GM23338 (cell line): Measurements from ENCODE around the gene PLBD2. TPM values are rescaled to one million over a fixed set of nuclear protein-coding genes. Genes with fewer than 3 reads are reported as not detected.

Source experiments
- ATAC-seq: fragments of 200-7000 bp; cut with Tn5 transposase; 3 replicates; pipeline ENCODE4 v1.9.1; 2020
- DNase-seq: peaks from one replicate; pipeline ENCODE4 v3.0.0-alpha.2; 2015; ENCODE audit warnings: low spot score
- H2AFZ ChIP-seq: fragments of 200-600 bp; sonication (generic); 2 replicates; pipeline ENCODE4 v1.8.0; 2016; ENCODE audit warnings: antibody characterized with exemption, mild to moderate bottlenecking, moderate library complexity
- H3F3A ChIP-seq: fragments of 200-600 bp; sonication (generic); replicated peaks from 2 replicates; pipeline ENCODE4 v1.8.0; 2017; ENCODE audit warnings: antibody characterized with exemption, mixed run types, low read depth
- H3K27ac ChIP-seq: fragments of 200-600 bp; sonication (generic); 2 replicates; pipeline ENCODE4 v1.6.1; 2016; ENCODE audit warnings: low read depth
- H3K27me3 ChIP-seq: fragments of 200-600 bp; sonication (generic); 2 replicates; pipeline ENCODE4 v1.8.0; 2016; ENCODE audit warnings: mild to moderate bottlenecking, mixed run types, moderate library complexity; ENCODE audit not compliant: insufficient read depth
- H3K36me3 ChIP-seq: fragments of 200-600 bp; sonication (generic); 2 replicates; pipeline ENCODE4 v1.8.0; 2016; ENCODE audit warnings: mild to moderate bottlenecking; ENCODE audit not compliant: insufficient read depth
- H3K4me1 ChIP-seq: fragments of 200-600 bp; sonication (generic); 2 replicates; pipeline ENCODE4 v1.8.0; 2016; ENCODE audit warnings: mild to moderate bottlenecking, moderate library complexity; ENCODE audit not compliant: insufficient read depth
- H3K4me2 ChIP-seq: fragments of 200-600 bp; sonication (generic); 2 replicates; pipeline ENCODE4 v1.7.1; 2017; ENCODE audit warnings: mixed run types
- H3K4me3 ChIP-seq: fragments of 200-600 bp; sonication (generic); 2 replicates; pipeline ENCODE4 v1.6.1; 2016; ENCODE audit warnings: mixed run types
- H3K79me2 ChIP-seq: fragments of 200-600 bp; sonication (generic); replicated peaks from 2 replicates; pipeline ENCODE4 v1.8.0; 2017; ENCODE audit warnings: mild to moderate bottlenecking; ENCODE audit not compliant: insufficient read depth
- H3K9me2 ChIP-seq: fragments of 200-600 bp; sonication (generic); 2 replicates; pipeline ENCODE4 v1.8.0; 2017; ENCODE audit not compliant: insufficient read depth
- H4K20me1 ChIP-seq: fragments of 200-600 bp; sonication (generic); replicated peaks from 2 replicates; pipeline ENCODE4 v1.8.0; 2017; ENCODE audit warnings: mild to moderate bottlenecking; ENCODE audit not compliant: insufficient read depth
- H3K27ac Mint-ChIP-seq: 2 replicates; pipeline ENCODE4 v1.8.0; 2020; ENCODE audit warnings: inconsistent platforms, mild to moderate bottlenecking, moderate library complexity, mixed read lengths
- H3K27me3 Mint-ChIP-seq: 3 replicates; pipeline ENCODE4 v1.8.0; 2022; ENCODE audit warnings: low read depth, mild to moderate bottlenecking, moderate library complexity, mixed read lengths, inconsistent platforms; ENCODE audit not compliant: insufficient read depth, poor library complexity
- H3K36me3 Mint-ChIP-seq: 3 replicates; pipeline ENCODE4 v1.8.0; 2021; ENCODE audit warnings: low read depth, mild to moderate bottlenecking, inconsistent platforms, moderate library complexity, mixed read lengths
- H3K4me1 Mint-ChIP-seq: 3 replicates; pipeline ENCODE4 v1.8.0; 2020; ENCODE audit warnings: mild to moderate bottlenecking, inconsistent platforms, mixed read lengths
- H3K4me3 Mint-ChIP-seq: 3 replicates; pipeline ENCODE4 v1.8.0; 2021; ENCODE audit warnings: moderate library complexity, mild to moderate bottlenecking, inconsistent platforms, mixed read lengths
- H3K9me3 Mint-ChIP-seq: 3 replicates; pipeline ENCODE4 v1.8.0; 2020; ENCODE audit warnings: moderate library complexity, mild to moderate bottlenecking, inconsistent platforms, mixed read lengths
- JUNB ChIP-seq: IDR thresholded peaks from one replicate; pipeline ENCODE4 v1.6.1; 2016; ENCODE audit warnings: antibody characterized with exemption; ENCODE audit not compliant: unreplicated experiment
- POLR2AphosphoS5 ChIP-seq: IDR thresholded peaks from 2 replicates; pipeline ENCODE4 v1.6.1; 2016; ENCODE audit warnings: antibody characterized with exemption, low read depth
- ZNF114 ChIP-seq: fragments of 250-450 bp; sonication (Bioruptor Pico); IDR thresholded peaks from 2 replicates; pipeline ENCODE4 v1.5.0; 2020; ENCODE audit warnings: mild to moderate bottlenecking, moderate library complexity
- polyA plus RNA-seq: library from polyadenylated mRNA; unstranded; fragments of >200 nt; fragmentation: Nextera tagmentation; extraction: Ambion mirVana; gene quantifications from 2 replicates; pipeline ENCODE4 v1.2.1, GENCODE V29; 2016
- total RNA-seq: library from RNA; depleted of rRNA; stranded (reverse); fragments of >200 nt; shearing (Covaris generic); gene quantifications from 2 replicates; pipeline ENCODE4 v1.2.3, GENCODE V29; 2014
- TF ChIP-seq, protein P1 (sequence below): fragments of 250-450 bp; sonication (Bioruptor Pico); IDR thresholded peaks from 2 replicates; pipeline ENCODE4 v1.5.0; 2020; ENCODE audit warnings: mild to moderate bottlenecking, moderate library complexity

PLBD2 gene
- total and polyA plus RNA-seq, 2 experiments from 2014 or later, result 10.2 to 37.1 TPM

DNA sequence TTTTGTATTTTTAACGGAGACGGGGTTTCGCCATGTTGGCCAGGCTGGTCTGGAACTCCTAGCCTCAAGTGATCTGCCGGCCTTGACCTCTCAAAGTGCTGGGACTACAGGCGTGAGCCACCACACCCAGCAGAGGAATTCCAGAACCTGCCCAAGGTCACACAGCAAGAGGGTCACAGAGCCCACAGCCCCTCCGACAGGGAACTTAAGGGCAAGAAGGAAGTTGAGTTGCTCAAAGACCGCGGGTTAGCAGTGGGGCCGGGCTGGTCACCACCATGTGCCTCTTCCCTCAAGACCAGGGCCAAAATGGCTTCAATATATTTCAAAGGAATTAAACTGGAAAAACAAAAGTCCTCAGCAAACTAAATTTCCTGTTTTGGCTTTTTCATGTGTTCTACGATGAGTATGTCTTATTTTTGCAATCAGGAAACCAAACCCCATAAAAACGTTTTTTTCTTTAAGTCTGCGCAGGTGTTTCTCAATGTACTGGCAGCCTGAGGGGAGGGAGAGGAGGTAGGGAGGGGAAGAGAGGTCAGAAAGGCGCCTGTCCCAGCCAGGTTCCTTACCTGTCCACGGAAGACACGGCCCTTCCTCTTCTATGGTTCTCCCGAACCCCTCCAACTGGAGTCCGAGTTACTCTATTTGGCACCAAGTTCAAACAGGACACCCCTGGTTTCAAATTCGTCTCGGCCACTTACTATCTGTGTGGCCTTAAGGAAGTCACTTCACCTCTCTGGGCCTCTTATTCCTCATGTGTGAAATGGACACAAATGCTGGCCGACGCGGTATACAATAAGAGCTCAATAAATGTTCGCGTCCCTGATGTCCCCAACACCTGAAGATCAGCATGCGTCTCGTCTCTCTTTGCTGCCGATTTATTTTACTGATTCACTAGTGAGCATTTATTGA, 24.3 kb upstream of the PLBD2 start (continued):
- TF ChIP-seq, protein P1, sequence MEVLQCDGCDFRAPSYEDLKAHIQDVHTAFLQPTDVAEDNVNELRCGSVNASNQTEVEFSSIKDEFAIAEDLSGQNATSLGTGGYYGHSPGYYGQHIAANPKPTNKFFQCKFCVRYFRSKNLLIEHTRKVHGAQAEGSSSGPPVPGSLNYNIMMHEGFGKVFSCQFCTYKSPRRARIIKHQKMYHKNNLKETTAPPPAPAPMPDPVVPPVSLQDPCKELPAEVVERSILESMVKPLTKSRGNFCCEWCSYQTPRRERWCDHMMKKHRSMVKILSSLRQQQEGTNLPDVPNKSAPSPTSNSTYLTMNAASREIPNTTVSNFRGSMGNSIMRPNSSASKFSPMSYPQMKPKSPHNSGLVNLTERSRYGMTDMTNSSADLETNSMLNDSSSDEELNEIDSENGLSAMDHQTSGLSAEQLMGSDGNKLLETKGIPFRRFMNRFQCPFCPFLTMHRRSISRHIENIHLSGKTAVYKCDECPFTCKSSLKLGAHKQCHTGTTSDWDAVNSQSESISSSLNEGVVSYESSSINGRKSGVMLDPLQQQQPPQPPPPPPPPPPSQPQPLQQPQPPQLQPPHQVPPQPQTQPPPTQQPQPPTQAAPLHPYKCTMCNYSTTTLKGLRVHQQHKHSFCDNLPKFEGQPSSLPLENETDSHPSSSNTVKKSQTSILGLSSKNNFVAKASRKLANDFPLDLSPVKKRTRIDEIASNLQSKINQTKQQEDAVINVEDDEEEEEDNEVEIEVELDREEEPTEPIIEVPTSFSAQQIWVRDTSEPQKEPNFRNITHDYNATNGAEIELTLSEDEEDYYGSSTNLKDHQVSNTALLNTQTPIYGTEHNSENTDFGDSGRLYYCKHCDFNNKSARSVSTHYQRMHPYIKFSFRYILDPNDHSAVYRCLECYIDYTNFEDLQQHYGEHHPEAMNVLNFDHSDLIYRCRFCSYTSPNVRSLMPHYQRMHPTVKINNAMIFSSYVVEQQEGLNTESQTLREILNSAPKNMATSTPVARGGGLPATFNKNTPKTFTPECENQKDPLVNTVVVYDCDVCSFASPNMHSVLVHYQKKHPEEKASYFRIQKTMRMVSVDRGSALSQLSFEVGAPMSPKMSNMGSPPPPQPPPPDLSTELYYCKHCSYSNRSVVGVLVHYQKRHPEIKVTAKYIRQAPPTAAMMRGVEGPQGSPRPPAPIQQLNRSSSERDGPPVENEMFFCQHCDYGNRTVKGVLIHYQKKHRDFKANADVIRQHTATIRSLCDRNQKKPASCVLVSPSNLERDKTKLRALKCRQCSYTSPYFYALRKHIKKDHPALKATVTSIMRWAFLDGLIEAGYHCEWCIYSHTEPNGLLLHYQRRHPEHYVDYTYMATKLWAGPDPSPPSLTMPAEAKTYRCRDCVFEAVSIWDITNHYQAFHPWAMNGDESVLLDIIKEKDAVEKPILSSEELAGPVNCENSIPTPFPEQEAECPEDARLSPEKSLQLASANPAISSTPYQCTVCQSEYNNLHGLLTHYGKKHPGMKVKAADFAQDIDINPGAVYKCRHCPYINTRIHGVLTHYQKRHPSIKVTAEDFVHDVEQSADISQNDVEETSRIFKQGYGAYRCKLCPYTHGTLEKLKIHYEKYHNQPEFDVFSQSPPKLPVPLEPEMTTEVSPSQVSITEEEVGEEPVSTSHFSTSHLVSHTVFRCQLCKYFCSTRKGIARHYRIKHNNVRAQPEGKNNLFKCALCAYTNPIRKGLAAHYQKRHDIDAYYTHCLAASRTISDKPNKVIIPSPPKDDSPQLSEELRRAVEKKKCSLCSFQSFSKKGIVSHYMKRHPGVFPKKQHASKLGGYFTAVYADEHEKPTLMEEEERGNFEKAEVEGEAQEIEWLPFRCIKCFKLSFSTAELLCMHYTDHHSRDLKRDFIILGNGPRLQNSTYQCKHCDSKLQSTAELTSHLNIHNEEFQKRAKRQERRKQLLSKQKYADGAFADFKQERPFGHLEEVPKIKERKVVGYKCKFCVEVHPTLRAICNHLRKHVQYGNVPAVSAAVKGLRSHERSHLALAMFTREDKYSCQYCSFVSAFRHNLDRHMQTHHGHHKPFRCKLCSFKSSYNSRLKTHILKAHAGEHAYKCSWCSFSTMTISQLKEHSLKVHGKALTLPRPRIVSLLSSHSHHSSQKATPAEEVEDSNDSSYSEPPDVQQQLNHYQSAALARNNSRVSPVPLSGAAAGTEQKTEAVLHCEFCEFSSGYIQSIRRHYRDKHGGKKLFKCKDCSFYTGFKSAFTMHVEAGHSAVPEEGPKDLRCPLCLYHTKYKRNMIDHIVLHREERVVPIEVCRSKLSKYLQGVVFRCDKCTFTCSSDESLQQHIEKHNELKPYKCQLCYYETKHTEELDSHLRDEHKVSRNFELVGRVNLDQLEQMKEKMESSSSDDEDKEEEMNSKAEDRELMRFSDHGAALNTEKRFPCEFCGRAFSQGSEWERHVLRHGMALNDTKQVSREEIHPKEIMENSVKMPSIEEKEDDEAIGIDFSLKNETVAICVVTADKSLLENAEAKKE (CRISPR knock-in tag), result no peak
- TF ChIP-seq POLR2AphosphoS5 (no peak), ZNF114 (CRISPR knock-in tag) (no peak)

DNA sequence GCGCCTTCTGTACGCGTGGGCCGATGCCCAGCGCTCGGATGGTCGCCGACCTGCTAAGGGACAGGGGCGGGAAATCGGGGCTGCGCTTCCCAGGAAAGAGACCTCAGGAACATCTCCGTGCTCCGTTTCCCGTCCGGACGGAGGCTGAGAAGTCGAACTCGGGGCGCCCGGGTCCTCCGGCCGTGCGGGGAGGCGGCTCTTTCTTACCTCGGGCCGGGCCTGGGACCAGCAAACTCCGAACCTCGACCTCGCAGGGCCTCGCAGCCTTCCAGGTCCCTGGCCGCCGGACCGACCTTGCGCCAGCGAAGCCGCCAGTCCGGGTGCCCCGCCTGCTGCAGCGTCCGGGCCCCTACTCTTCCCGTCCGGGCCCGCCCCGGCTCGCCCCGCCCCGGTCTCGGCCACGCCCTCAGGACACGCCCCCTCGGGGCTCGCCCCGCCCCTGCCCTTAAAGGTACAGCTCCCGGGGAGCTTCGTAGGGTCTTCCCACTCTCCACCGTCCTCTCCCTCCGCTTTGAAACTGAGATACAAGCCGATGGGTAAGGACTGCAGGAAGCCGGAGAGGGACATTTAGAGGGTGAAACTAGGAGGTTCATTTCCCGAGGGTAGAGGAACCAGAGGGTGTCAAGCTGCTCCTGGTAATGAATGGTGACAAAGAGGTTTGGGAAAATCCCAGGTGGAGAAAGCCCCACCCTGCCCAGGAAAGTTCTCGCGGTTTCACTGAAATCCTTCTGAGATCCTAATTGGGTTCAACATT, 23.4 kb upstream of the PLBD2 start, which contains the start of gene SLC8B1:
Gene SLC8B1 (minus strand): TSS at position 324 of the 754 bp plus-strand sequence. CDS start 2,231 bp downstream, outside the sequence.
- no peak for TF ChIP-seq JUNB
- TF ChIP-seq POLR2AphosphoS5, result peak; percentile 86
- H3K9me2 ChIP-seq, result no peaks in the 10 kb centered on the region
- H3K9me3 Mint-ChIP-seq, result no peaks in the 10 kb centered on the region; the same call in 2 of the 3 replicates
- H3F3A ChIP-seq, result no peaks in the 10 kb centered on the region
- peak within 1 kb of the TSS; percentile 90 for H2AFZ ChIP-seq
- peak; percentile 87 for DNase-seq
- H3K79me2 ChIP-seq, result no peaks in the 10 kb centered on the region
- peak; percentile 95 for ATAC-seq
- peaks cover 31% of the 10 kb centered on the region for H3K27me3 Mint-ChIP-seq
- H3K4me3 Mint-ChIP-seq, result peak within 1 kb of the TSS; percentile 84
- peaks cover 10% of the 10 kb centered on the region for H3K27me3 ChIP-seq
- no peaks in the 10 kb centered on the region for H4K20me1 ChIP-seq
- H3K4me1 Mint-ChIP-seq, result peaks cover 10% of the 10 kb centered on the region
- H3K27ac ChIP-seq, result no peak within 1 kb of the TSS
- H3K4me3 ChIP-seq, result peak within 1 kb of the TSS; percentile 75
- peak within 1 kb of the TSS; percentile 85 for H3K4me2 ChIP-seq
- H3K36me3 Mint-ChIP-seq, result peaks cover 16% of the 10 kb centered on the region
- no peaks in the 10 kb centered on the region; the same call in 1 of the 2 replicates for H3K36me3 ChIP-seq
- no peak within 1 kb of the TSS for H3K27ac Mint-ChIP-seq
- peaks cover 14% of the 10 kb centered on the region for H3K4me1 ChIP-seq
